GM12865 (cell line): ENCODE data around the gene CAPN2.
"Not testable (repeated sequence)": the region's sequence is repeated elsewhere in the genome, so short reads cannot be mapped to it uniquely, and the experiment has no call there.

Experiments
- DNase-seq: peaks from one replicate; pipeline ENCODE4 v3.0.0; 2010; ENCODE audit warnings: low read depth
- H3K4me3 ChIP-seq: 2 replicates; pipeline ENCODE4 v1.5.1; 2011; ENCODE audit warnings: mild to moderate bottlenecking, low read depth, low read length, control low read depth
- TF ChIP-seq, protein P1 (sequence below): IDR thresholded peaks from 2 replicates; pipeline ENCODE4 v1.5.1; 2011; ENCODE audit warnings: low read length, control low read depth, low read depth, inconsistent platforms; ENCODE audit not compliant: insufficient read depth; ENCODE audit errors: missing control alignments

CAPN2 gene

DNA sequence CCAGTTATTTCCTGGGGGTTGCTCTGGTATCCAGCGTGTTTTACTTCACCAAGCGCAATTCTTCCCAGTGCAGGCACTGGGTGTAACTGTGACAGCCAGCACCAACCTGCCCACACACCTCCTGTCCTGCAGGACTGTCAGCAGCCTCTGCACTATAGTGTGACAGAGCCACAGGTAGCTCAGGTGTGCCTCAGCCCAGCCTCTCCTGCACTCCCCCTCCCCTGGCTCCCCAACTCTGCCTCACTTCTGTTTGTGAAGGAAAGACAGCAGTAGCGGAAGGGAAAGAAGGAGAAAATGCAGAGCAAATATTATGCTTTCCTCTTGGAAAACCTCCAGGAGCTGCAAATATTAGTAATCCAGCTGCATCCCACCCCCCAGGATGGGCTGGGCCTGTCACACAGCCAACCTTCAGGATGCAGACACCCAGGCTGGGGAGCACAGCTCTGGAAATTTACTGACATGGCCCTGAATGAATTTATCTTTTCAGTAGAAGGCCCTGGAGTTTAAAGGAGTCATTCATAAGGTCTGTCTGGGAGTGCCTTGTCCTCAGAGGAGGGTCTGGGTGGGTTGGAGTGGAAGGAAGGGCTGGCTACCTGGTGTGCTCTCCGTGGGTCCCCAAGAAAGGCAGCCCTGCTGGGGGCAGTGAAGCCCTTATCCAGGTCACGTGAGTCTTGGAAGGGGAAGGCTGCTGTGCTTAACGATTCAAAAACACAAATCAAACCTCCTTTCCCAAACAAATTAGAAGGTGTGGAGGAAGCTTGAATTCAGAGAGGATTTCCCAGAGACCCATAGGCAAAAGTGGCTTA is 20.9 kb downstream of the CAPN2 start:
- no peak overlapping the region for H3K4me3 ChIP-seq
- DNase-seq: no peak
- TF ChIP-seq, protein P1, sequence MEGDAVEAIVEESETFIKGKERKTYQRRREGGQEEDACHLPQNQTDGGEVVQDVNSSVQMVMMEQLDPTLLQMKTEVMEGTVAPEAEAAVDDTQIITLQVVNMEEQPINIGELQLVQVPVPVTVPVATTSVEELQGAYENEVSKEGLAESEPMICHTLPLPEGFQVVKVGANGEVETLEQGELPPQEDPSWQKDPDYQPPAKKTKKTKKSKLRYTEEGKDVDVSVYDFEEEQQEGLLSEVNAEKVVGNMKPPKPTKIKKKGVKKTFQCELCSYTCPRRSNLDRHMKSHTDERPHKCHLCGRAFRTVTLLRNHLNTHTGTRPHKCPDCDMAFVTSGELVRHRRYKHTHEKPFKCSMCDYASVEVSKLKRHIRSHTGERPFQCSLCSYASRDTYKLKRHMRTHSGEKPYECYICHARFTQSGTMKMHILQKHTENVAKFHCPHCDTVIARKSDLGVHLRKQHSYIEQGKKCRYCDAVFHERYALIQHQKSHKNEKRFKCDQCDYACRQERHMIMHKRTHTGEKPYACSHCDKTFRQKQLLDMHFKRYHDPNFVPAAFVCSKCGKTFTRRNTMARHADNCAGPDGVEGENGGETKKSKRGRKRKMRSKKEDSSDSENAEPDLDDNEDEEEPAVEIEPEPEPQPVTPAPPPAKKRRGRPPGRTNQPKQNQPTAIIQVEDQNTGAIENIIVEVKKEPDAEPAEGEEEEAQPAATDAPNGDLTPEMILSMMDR: no peak

DNA sequence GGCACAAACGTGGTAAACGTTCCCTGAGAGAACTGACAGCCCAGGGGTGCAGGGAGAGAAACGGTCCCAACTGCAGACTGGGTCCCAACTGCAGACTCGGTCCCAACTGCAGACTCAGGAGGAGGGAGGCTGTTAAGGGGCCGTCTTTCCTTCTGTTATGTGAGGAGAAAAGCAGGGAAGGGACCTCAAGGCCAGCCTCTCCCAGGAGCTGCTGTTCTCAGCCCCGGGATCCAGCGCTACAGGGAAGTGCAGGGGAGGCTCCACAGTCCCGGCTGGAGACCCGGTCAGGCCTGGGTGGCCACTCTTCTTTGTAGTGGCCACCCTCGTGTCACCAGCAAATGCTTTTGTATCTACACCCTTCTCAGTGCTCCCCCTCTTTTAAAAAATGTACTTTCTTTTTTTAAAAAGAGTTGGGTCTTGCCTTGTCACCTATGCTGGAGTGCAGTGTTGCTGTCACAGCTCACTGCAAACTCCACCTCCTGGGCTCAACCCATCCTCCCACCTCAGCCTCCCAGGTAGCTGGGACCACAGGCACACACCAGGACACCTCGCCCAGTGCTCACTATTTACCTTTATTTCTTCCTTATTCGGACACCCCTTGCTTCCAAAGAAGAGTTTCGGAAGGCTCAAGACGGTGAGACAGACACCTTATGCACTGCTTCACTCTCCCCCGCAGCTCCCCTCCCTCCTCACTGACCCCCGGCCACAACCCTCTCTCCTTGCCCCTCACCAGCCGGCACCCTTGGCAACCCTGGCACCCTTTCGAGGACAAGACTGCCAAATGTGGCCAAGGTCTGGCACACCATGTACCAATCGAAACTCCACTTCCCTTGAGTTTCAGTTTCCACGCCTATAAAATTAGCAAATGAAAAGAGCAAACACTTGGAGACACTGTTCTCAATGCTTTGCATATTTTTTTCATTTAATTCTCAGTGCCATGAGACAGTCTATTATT is 21.8 kb downstream of the CAPN2 start:
- H3K4me3 ChIP-seq: no peak overlapping the region
- TF ChIP-seq, protein P1: no peak
- no peak for DNase-seq

DNA sequence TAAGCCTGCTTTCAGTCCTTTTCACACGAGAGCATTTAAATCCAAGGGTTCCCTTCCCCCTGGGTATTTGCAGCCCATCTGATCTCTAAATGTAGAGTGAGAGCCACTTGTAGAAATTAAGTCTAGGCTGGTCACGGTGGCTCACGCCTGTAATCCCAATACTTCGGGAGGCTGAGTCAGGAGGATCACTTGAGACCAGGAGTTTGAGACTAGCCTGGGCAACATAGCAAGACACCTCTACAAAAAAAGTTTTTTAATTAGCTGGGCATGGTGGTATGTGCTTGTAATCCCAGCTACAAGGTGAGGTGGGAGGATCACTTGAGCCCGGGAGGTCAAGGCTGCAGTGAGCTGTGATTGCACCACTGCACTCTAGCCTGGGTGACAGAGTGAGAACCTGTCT is 24.3 kb downstream of the CAPN2 start:
- H3K4me3 ChIP-seq, DNase-seq: not testable (repeated sequence)

DNA sequence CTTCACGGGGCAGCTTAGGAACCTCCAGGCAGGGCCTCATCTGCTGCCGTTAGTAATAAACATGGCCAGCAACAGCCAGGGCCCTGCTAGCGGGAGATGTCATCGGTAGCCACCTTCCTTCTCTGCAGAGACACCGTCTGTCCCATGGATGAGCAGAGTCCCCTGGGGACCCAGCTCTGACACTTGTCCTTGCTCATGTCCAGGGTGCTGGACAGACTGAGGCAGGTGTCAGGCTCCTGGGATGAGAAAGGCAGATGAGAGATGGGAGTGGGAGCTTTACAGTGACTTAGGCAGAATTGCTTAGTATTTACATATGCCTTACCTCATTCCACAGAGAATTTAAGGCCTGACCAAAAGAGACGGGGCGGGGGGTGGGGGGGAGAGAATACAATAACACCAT is 25.0 kb downstream of the CAPN2 start:
- no peak for DNase-seq
- TF ChIP-seq, protein P1: no peak
- no peak overlapping the region for H3K4me3 ChIP-seq

DNA sequence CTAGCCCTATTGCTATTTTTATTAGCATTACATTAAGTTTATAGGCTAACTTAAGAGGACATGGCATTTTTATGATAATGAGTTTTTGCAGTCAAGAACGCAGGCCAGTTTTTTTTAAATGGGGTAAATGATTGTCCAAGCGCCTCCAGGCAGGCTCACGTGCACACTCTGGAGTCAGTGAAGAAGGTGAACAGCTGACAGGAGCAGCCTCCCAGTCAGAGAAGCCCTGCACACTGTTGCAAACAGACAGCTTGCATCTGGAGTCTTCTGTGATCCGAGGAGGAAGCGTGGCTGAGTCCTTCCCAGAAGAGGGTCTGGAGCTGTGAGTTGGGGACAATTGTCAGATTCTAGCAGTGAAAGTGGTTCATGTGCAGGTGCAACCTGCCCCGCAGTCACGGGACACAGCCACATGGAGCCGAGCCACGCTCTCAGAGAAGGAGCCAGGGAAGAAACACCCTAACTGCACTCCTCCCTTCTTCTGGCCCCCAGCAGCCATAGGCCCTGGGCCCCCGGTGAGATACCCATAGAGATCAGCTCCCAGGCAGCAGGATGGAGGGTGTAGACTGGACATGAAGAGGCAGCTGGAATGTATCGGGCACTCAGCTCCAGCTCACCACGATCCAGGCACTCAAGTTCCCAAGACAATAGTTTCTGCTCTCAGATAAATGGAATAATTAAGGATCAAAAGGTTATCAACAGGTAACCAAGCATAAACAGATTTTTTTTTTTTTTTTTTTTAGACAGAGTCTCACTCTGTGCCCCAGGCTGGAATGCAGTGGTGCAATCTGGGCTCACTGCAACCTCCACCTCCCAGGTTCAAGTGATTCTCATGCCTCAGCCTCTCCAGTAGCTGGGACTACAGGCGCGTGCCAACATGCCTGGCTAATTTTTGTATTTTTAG is 26.4 kb downstream of the CAPN2 start:
- DNase-seq: no peak
- H3K4me3 ChIP-seq: no peak overlapping the region
- TF ChIP-seq, protein P1: no peak

DNA sequence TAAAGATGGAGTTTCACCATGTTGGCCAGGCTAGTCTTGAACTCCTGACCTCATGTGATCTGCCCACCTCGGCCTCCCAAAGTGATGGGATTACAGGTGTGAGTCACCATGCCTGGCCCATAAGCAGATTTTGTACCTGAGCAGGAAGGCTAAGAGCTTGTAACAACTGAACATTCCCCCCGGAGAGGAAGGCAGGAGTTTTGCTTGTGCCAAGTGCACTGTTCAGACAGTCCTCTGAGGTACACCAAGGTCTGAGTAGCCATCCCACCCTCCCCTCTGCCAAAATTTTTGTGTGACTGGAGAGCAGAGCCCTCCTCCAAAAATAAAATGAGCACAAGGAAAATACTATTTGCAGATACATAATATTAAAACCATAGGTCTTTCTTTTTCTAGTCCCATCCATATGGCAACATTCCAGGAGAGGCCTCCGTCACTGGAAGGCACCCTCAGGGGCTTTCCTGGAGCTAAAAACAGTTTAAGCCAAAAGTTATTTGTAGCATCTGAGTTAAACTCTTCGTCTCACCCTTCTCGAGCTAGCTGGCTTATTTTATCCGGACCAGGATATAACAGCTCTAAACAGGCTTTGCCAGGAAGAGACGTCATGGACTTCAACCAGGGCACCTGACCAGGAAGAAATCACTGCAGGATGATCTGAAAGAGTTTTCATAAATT is 27.2 kb downstream of the CAPN2 start:
- TF ChIP-seq, protein P1: no peak
- no peak overlapping the region for H3K4me3 ChIP-seq
- no peak for DNase-seq

DNA sequence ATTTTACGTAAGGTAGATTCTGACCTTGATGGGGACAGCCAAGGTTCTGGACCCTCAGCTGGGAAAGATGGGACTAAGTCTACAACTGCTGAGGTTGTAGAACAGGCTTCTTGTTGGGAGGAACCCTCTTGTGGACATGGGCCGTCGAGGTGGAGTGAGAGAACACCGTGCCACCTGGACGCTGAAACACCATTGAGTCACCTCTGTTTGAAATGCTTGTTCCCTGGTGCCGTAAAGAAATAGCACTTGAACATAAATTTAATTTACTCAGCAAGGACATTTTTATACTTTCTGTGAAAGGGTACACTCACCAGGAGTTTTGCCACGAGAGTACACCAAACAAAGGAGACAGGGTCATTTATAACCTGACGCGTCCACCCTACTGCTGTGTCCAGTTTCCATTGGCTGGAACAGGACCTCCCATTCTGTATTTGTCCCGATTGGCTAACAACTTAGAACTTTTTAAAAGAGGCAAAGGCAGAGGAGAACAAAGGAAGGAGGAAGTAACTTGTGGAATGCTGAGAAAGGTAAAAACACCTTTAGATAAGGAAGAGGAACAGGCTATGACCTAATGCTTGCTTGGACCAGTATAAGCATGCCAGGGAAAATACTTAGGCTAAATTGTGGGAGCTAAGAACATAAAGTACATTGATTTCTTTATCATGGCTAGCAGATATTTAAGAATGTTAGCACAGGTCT is 27.8 kb downstream of the CAPN2 start:
- H3K4me3 ChIP-seq, DNase-seq: not testable (repeated sequence)
